Mononuclear cell (primary cell): ENCODE results near the gene DHCR7. TPM values are rescaled to one million over a fixed set of nuclear protein-coding genes. Genes with fewer than 3 reads are reported as not detected.
A peak's percentile ranks its signal among the peaks of the same experiment; 100 is the strongest.

Source experiments
- H3K27me3 ChIP-seq: 2 replicates; pipeline ENCODE4 v1.6.0; 2011; ENCODE audit warnings: low read length, control low read depth; ENCODE audit not compliant: insufficient read depth
- H3K4me1 ChIP-seq: 2 replicates; pipeline ENCODE4 v1.5.1; 2011; ENCODE audit warnings: mild to moderate bottlenecking, low read length, control low read depth; ENCODE audit not compliant: insufficient read depth
- H3K4me3 ChIP-seq: 2 replicates; pipeline ENCODE4 v1.5.1; 2011; ENCODE audit warnings: mild to moderate bottlenecking, low read length, moderate library complexity
- H3K9me3 ChIP-seq: 2 replicates; pipeline ENCODE4 v1.5.1; 2011; ENCODE audit warnings: low read depth, mild to moderate bottlenecking, control low read depth, low read length
- total RNA-seq: library from RNA; depleted of rRNA; stranded (reverse); fragments of >200 nt; gene quantifications from one replicate; pipeline ENCODE4 v1.2.3, GENCODE V29; 2012

Gene DHCR7
- 5.4 TPM for total RNA-seq

DNA sequence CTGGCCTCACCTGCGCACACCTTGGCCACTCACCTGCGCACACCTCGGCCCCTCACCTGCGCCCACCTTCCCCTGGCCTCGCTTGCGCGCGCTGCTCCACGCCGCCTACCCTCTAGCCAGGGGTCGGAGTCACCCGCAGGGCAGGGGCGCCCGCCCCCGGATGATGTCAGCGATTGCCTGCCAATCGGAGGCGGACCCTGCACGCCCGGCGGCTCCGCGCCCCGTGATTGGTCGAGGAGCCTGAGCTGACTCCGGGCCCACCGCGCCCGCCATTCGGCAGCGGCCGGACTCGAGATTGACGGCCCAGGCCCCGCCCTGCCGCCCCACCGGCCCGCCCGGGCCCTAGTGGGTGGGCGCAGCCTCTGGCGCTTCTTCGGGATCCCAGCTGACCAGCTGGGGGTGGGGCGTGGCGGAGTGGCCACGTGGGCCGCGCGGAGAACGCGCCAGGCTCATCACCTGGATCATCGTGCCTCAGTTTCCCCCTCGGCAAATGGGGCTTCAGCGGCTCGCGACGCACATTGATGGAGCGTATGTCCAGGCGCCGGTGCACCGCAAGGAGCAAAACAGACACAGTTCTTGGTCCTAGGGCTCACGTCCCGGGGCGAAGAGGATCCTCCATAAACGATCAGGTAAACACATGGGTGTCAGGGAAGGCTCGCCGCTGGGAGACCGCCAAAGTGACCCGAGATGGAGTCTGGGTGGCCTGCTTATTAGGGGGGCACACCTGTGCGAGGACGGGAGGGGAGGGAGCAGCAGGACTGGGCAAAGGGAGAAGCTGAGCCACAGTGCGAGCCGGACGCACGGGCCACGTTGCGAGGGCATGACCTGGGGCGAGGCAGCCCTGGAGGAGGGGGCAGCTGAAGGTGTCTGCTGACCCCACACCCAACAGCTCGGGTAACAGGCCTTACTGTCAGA lies at the start of gene DHCR7:
TSS of gene DHCR7 (minus strand) at position 137 of the 915 bp plus-strand sequence. CDS start 3,441 bp downstream, outside the sequence.
- peak within 1 kb of the TSS; percentile 92 for H3K4me3 ChIP-seq
- no peaks in the 10 kb centered on the region for H3K27me3 ChIP-seq
- peaks cover 39% of the 10 kb centered on the region for H3K4me1 ChIP-seq
- peaks cover 8% of the 10 kb centered on the region for H3K9me3 ChIP-seq

GRCh38 chr11:71496421-71496820 lies 48.2 kb upstream of the DHCR7 start:
- no peaks in the 10 kb centered on the region for H3K4me1 ChIP-seq
- no peak overlapping the region for H3K4me3 ChIP-seq
- no peaks in the 10 kb centered on the region for H3K27me3 ChIP-seq
- no peaks in the 10 kb centered on the region for H3K9me3 ChIP-seq

GRCh38 chr11:71495286-71496230 lies 47.4 kb upstream of the DHCR7 start:
- H3K4me1 ChIP-seq, result no peaks in the 10 kb centered on the region
- H3K9me3 ChIP-seq, result no peaks in the 10 kb centered on the region

GRCh38 chr11:71491940-71492339 lies 43.7 kb upstream of the DHCR7 start:
- H3K4me3 ChIP-seq, result no peak overlapping the region
- no peaks in the 10 kb centered on the region for H3K27me3 ChIP-seq

More at GRCh38 chr11:71495286-71496230, 47.4 kb upstream of the DHCR7 start:
- H3K4me3 ChIP-seq, result no peak overlapping the region
- no peaks in the 10 kb centered on the region for H3K27me3 ChIP-seq

GRCh38 chr11:71491531-71491930 lies 43.3 kb upstream of the DHCR7 start:
- no peaks in the 10 kb centered on the region for H3K4me1 ChIP-seq
- no peaks in the 10 kb centered on the region for H3K9me3 ChIP-seq
- H3K27me3 ChIP-seq, result no peaks in the 10 kb centered on the region
- H3K4me3 ChIP-seq, result no peak overlapping the region

More at GRCh38 chr11:71491940-71492339, 43.7 kb upstream of the DHCR7 start:
- Histone ChIP-seq H3K9me3 (no peaks in the 10 kb centered on the region), H3K4me1 (no peaks in the 10 kb centered on the region)

DNA sequence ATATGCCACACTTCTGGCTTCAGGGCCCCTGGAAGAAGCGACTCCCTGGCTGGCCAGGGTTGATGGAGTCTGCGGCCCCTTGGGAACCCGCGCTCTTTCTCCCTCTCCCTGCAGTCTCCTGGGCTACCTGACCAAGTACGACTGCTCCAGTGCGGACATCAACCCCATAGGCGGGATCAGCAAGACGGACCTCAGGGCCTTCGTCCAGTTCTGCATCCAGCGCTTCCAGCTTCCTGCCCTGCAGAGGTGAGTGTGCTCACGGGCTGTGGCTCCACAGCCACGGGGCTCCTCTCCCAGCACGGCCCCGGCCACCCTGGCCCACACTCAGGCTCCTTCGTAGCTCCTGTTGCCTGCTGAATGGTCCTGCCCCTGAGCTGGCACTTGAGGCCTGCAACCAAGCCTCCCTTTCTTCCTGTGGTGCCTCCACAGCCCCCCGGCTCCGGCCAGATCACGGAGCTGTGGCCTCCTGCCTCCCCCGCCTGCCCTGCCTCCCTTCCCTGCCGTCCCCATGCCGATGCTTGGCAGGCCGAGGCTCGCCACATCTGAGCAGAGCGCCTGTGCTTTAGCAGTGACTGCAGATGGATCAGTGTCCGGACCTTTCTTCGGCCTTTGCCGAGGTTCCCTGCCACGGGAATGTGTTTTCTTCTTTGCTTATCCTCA lies 42.7 kb upstream of the DHCR7 start:
- H3K4me3 ChIP-seq, result no peak overlapping the region
- H3K9me3 ChIP-seq, result no peaks in the 10 kb centered on the region
- H3K4me1 ChIP-seq, result no peaks in the 10 kb centered on the region
- H3K27me3 ChIP-seq, result no peaks in the 10 kb centered on the region

- H3K4me1 ChIP-seq, result no peaks in the 10 kb centered on the region
- no peaks in the 10 kb centered on the region for H3K9me3 ChIP-seq
- H3K4me3 ChIP-seq, result no peak overlapping the region
These were observed 42.0 kb upstream of the DHCR7 start for GRCh38 chr11:71490044-71490730.

GRCh38 chr11:71489311-71490043 lies 41.3 kb upstream of the DHCR7 start:
- Histone ChIP-seq H3K9me3 (no peaks in the 10 kb centered on the region), H3K27me3 (no peaks in the 10 kb centered on the region), H3K4me1 (no peaks in the 10 kb centered on the region), H3K4me3 (no peak overlapping the region)

More at GRCh38 chr11:71490044-71490730, 42.0 kb upstream of the DHCR7 start:
- H3K27me3 ChIP-seq, result no peaks in the 10 kb centered on the region

- H3K4me1 ChIP-seq, result no peaks in the 10 kb centered on the region
- H3K4me3 ChIP-seq, result no peak overlapping the region
- no peaks in the 10 kb centered on the region for H3K9me3 ChIP-seq
- no peaks in the 10 kb centered on the region for H3K27me3 ChIP-seq
These were observed 40.6 kb upstream of the DHCR7 start for GRCh38 chr11:71488681-71489270.

DNA sequence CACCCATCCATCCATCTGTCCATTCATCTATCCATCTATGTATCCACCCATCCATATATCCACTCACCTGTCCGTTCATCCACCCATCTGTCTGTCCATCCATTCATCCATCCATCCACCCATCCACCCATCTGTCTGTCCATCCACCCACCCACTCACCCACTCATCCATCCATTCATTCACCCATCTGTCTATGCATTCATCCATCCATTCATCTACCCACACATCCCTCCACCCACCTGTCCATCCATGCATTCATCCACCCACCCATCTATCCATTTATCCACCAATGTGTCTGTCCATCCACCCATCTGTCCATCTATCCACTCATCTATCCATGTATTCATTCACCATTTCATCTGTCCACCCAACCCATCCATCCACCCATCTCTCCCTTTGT lies 38.1 kb upstream of the DHCR7 start:
- H3K9me3 ChIP-seq, result no peaks in the 10 kb centered on the region
- H3K4me1 ChIP-seq, result no peaks in the 10 kb centered on the region
- H3K4me3 ChIP-seq, result no peak overlapping the region
- H3K27me3 ChIP-seq, result no peaks in the 10 kb centered on the region

GRCh38 chr11:71485466-71485865 lies 37.3 kb upstream of the DHCR7 start:
- no peak overlapping the region for H3K4me3 ChIP-seq
- no peaks in the 10 kb centered on the region for H3K9me3 ChIP-seq
- H3K27me3 ChIP-seq, result no peaks in the 10 kb centered on the region
- H3K4me1 ChIP-seq, result no peaks in the 10 kb centered on the region

DNA sequence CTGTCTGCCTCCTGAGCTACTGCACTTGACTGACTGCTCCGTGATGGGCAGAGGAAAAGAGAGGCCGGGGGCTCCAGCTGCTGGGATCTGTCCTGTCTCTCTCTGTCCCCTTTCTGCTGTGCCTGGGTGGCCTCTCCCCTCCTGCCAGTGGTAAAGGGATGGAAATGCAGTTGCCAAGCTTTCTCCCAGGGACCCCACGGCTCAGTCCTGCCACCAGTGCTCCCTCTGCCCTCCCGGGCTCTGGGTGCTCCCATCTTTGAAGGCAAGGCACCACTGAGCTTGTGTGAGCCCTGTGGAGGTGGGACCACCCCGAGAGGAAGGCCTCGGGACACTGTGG lies 36.8 kb upstream of the DHCR7 start:
- no peaks in the 10 kb centered on the region for H3K27me3 ChIP-seq
- no peaks in the 10 kb centered on the region for H3K4me1 ChIP-seq
- no peak overlapping the region for H3K4me3 ChIP-seq
- H3K9me3 ChIP-seq, result no peaks in the 10 kb centered on the region

GRCh38 chr11:71484248-71485062 lies 36.3 kb upstream of the DHCR7 start:
- Histone ChIP-seq H3K4me3 (no peak overlapping the region), H3K9me3 (no peaks in the 10 kb centered on the region), H3K27me3 (no peaks in the 10 kb centered on the region), H3K4me1 (no peaks in the 10 kb centered on the region)
